22Rv1 (cell line): ENCODE results near the gene LRRC15.

Experiments used
- CTCF ChIP-seq: fragments of 450-650 bp; IDR thresholded peaks from 2 replicates; pipeline ENCODE4 v1.5.1; 2017; ENCODE audit warnings: mild to moderate bottlenecking
- ZFX ChIP-seq: fragments of 450-650 bp; IDR thresholded peaks from 2 replicates; pipeline ENCODE4 v1.6.1; 2017; ENCODE audit warnings: antibody characterized with exemption, borderline replicate concordance

- TF ChIP-seq CTCF = no peak
- TF ChIP-seq ZFX = no peak
Observed at GRCh38 chr3:194364652-194365434, 4.7 kb downstream of the LRRC15 start.
